A549 treated with dexamethasone at 1 μM for 4 hours (cell line): ENCODE measurements around the gene ZGRF1. TPM values are rescaled to one million over a fixed set of nuclear protein-coding genes. Genes with fewer than 3 reads are reported as not detected.

ENCODE experiments used
- total RNA-seq: library from RNA; stranded (reverse); fragments of 200-300 nt; extraction: Qiagen RNA extraction; gene quantifications from 5 replicates; pipeline ENCODE4 v1.2.3, GENCODE V29; 2022

ZGRF1 gene, protein sequence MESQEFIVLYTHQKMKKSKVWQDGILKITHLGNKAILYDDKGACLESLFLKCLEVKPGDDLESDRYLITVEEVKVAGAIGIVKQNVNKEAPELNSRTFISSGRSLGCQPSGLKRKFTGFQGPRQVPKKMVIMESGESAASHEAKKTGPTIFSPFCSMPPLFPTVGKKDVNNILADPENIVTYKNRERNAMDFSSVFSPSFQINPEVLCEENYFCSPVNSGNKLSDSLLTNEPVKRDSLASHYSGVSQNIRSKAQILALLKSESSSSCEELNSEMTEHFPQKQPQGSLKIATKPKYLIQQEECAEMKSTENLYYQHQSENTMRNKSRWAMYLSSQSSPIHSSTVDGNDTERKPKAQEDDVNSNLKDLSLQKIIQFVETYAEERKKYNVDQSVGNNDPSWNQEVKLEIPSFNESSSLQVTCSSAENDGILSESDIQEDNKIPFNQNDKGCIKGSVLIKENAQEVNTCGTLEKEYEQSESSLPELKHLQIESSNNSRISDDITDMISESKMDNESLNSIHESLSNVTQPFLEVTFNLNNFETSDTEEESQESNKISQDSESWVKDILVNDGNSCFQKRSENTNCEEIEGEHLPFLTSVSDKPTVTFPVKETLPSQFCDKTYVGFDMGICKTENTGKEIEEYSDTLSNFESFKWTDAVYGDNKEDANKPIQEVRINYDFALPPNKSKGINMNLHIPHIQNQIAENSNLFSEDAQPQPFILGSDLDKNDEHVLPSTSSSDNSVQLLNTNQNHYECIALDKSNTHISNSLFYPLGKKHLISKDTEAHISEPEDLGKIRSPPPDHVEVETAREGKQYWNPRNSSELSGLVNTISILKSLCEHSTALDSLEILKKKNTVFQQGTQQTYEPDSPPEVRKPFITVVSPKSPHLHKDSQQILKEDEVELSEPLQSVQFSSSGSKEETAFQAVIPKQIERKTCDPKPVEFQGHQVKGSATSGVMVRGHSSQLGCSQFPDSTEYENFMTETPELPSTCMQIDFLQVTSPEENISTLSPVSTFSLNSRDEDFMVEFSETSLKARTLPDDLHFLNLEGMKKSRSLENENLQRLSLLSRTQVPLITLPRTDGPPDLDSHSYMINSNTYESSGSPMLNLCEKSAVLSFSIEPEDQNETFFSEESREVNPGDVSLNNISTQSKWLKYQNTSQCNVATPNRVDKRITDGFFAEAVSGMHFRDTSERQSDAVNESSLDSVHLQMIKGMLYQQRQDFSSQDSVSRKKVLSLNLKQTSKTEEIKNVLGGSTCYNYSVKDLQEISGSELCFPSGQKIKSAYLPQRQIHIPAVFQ (N-terminal part only)
- 2.7 to 4.2 TPM (median 3.6 TPM) in 5 replicates for total RNA-seq

DNA sequence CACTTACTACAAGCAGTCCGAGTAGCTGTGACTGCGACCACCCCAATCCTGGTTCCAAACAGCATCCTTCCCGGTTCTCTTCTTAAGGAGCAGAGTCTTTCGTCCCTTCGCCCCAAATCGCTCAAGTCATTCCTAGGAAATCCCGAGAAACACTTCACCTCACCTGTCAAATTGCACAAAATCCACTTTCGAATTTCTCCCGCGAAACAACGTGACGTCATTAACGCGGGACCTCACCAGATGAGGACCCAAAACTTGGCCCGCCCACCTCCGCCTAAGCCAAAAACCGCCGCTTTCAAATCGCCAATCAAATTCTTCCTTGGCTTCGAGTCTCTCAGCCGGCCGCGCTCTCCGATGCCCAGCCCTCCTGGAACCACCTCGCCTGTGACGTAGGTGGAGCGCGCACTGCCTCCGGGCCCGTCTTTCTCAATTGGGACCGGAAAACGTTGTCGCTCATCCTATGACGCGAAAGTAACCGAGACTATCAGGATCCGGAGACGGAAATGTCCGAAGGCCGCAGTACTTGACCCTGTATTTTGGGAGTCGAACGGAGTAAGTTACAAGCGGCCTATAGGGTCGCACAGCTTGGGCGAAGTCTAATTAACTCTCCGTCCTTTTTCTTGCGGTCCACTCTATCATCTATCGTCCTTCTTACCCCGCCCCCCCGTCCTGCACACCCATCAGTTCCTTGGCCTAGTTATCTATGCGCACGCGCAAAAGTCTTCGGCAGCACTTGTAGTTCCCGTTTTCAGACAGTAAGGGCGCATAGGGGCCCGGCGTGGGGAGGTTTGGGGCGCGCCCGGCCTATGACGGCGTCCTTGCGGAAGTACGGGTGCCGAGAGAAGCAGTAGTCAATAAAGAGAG, at the start of gene ZGRF1, which contains the start of gene LARP7:
Gene ZGRF1, minus strand, starts transcription at position 222 of the 864 bp plus-strand sequence. CDS start 3,733 bp downstream, outside the sequence.
Gene LARP7, plus strand, starts transcription at position 456 of the 864 bp plus-strand sequence. CDS start 7,527 bp downstream, outside the sequence.

DNA sequence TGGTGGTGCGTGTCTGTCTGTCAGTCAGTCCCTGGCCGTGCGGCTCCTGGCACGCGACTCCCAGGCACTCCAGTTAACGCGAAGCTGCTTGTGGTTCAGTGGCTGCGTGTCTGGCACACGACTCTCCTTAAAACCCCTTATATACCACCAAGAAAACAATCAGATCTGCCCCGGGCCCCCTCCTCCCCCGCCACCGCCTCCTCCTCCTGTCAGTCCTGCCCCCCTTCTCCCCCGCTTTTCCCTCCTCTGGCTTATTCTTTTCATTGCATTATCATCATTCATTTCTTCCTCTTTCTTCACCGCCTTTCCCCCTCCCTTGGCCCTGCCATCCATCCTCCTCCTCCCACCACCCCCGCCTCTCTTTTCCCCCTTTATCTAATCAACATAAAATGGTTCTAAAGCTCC, 120.6 kb downstream of the ZGRF1 start, which contains the start of gene NEUROG2:
Gene NEUROG2, minus strand, starts transcription at position 115 of the 405 bp plus-strand sequence. CDS start 705 bp downstream, outside the sequence.

Other genes starting within 250 kb of the ZGRF1 start
- gene NEUROG2, start 120.7 kb downstream of the ZGRF1 start, total RNA-seq, result not detected in 5 replicates
- 27.0 to 32.1 TPM (median 28.4 TPM) in 5 replicates for gene LARP7, start 234 bp upstream of the ZGRF1 start, total RNA-seq